Fibroblast of lung (primary cell): Measurements from ENCODE around the gene GOLGA6B. TPM values are rescaled to one million over a fixed set of nuclear protein-coding genes. Genes with fewer than 3 reads are reported as not detected.

ENCODE experiments used
- DNase-seq, 2 donors: peaks; one replicate each; pipeline versions ENCODE4 v3.0.0 to v3.0.0-alpha.2; 2010; ENCODE audit warnings: low read depth in 2 of 2
- H2AFZ ChIP-seq: 2 replicates; pipeline ENCODE4 v1.5.1; 2012; ENCODE audit warnings: low read length, control low read depth, inconsistent platforms
- H3K27ac ChIP-seq: 2 replicates; pipeline ENCODE4 v1.5.1; 2011; ENCODE audit warnings: low read length, control low read depth; ENCODE audit not compliant: insufficient read depth
- H3K27me3 ChIP-seq: 2 replicates; pipeline ENCODE4 v1.5.1; 2011; ENCODE audit warnings: mild to moderate bottlenecking, low read length; ENCODE audit not compliant: control insufficient read depth, insufficient read depth
- H3K36me3 ChIP-seq: 2 replicates; pipeline ENCODE4 v1.5.1; 2011; ENCODE audit warnings: low read length; ENCODE audit not compliant: control insufficient read depth, insufficient read depth
- H3K4me1 ChIP-seq: 2 replicates; pipeline ENCODE4 v1.5.1; 2011; ENCODE audit warnings: low read length; ENCODE audit not compliant: control insufficient read depth, insufficient read depth; ENCODE audit errors: extremely low read depth
- H3K4me2 ChIP-seq: 2 replicates; pipeline ENCODE4 v1.5.1; 2011; ENCODE audit warnings: low read length, control low read depth; ENCODE audit not compliant: insufficient read depth; ENCODE audit errors: extremely low read depth
- H3K4me3 ChIP-seq, 4 experiments: fragments of 200-600 bp in 1 of 4; sonication (generic) in 1 of 4; replicated peaks in 1 of 4; 2 replicates each; pipeline ENCODE4 v1.5.1; 2011 to 2016; ENCODE audit warnings: low read length in 4 of 4, low read depth in 3 of 4, mild to moderate bottlenecking in 3 of 4, control low read depth in 2 of 4, inconsistent platforms in 1 of 4, mixed read lengths in 1 of 4; ENCODE audit not compliant: insufficient read depth in 1 of 4; ENCODE audit errors: control extremely low read depth in 1 of 4
- H3K79me2 ChIP-seq: 2 replicates; pipeline ENCODE4 v1.5.1; 2012; ENCODE audit warnings: mild to moderate bottlenecking, low read length, inconsistent platforms; ENCODE audit not compliant: control insufficient read depth, insufficient read depth
- H3K9ac ChIP-seq: 2 replicates; pipeline ENCODE4 v1.5.1; 2011; ENCODE audit warnings: mild to moderate bottlenecking, low read length, control low read depth; ENCODE audit not compliant: insufficient read depth
- H3K9me3 ChIP-seq: 2 replicates; pipeline ENCODE4 v1.5.1; 2012; ENCODE audit warnings: low read depth, low read length; ENCODE audit not compliant: control insufficient read depth, insufficient read depth
- H4K20me1 ChIP-seq: 2 replicates; pipeline ENCODE4 v1.5.1; 2011; ENCODE audit warnings: low read length; ENCODE audit not compliant: control insufficient read depth, insufficient read depth; ENCODE audit errors: extremely low read depth
- EZH2 ChIP-seq: IDR thresholded peaks from 2 replicates; pipeline ENCODE4 v1.5.1; 2012; ENCODE audit warnings: low read length, control low read depth, mild to moderate bottlenecking; ENCODE audit errors: missing control alignments
- polyA plus RNA-seq, 2 donors: library from polyadenylated mRNA; depleted of rRNA in 1 of 2; stranded (reverse) in 1 of 2; unstranded in 1 of 2; fragments of >200 nt; gene quantifications; 2 replicates each; pipeline ENCODE4 v1.2.1, GENCODE V29; 2011 to 2012; ENCODE audit warnings: missing spikeins in 1 of 2
- total RNA-seq: library from RNA; depleted of rRNA; stranded (reverse); fragments of >200 nt; gene quantifications from 2 replicates; pipeline ENCODE4 v1.2.1, GENCODE V29; 2014
- TF ChIP-seq, protein P1 (sequence below), 2 donors: IDR thresholded peaks in 1 of 2; conservative IDR thresholded peaks in 1 of 2; 1 replicate in 1 of 2; 2 replicates in 1 of 2; pipeline ENCODE4 v1.5.1; 2011 to 2012; ENCODE audit warnings: low read length in 2 of 2, control low read depth in 1 of 2, inconsistent platforms in 1 of 2, low read depth in 1 of 2, mild to moderate bottlenecking in 1 of 2

The GOLGA6B gene
- total and polyA plus RNA-seq, 2 donors (not counting 1 experiment from before 2014, with no cell fraction given) = not detected

DNA sequence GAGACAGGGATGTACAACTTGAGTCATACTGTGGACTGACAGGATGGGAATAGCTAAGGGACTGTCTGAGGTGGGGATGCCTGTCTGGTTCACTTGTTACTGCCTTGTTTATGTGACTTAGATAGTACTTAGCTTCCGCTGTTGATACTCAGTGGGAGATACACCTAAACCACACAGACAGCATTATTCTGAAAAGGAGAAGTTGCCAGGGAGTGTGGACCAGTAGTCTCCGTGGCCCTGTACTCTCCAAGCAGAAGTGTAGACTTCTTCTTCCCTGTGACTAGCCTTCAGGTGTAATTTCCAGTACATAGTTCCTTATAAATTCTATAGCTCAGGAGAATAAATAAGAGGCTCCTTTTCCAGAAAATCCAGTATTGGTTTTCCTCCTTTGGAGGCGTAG is 26.4 kb downstream of the GOLGA6B start:
- H4K20me1 ChIP-seq = no peaks in the 10 kb centered on the region
- no peak overlapping the region for H3K4me2 ChIP-seq
- H3K4me3 ChIP-seq = no peak overlapping the region
- no peaks in the 10 kb centered on the region for H3K36me3 ChIP-seq
- H3K79me2 ChIP-seq = no peaks in the 10 kb centered on the region
- DNase-seq = no peak
- no peak overlapping the region for H2AFZ ChIP-seq
- H3K4me1 ChIP-seq = no peaks in the 10 kb centered on the region
- TF ChIP-seq EZH2 = no peak
- TF ChIP-seq, protein P1, sequence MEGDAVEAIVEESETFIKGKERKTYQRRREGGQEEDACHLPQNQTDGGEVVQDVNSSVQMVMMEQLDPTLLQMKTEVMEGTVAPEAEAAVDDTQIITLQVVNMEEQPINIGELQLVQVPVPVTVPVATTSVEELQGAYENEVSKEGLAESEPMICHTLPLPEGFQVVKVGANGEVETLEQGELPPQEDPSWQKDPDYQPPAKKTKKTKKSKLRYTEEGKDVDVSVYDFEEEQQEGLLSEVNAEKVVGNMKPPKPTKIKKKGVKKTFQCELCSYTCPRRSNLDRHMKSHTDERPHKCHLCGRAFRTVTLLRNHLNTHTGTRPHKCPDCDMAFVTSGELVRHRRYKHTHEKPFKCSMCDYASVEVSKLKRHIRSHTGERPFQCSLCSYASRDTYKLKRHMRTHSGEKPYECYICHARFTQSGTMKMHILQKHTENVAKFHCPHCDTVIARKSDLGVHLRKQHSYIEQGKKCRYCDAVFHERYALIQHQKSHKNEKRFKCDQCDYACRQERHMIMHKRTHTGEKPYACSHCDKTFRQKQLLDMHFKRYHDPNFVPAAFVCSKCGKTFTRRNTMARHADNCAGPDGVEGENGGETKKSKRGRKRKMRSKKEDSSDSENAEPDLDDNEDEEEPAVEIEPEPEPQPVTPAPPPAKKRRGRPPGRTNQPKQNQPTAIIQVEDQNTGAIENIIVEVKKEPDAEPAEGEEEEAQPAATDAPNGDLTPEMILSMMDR (conservative IDR thresholded peaks at IDR 0.05 in 1 of 2, IDR thresholded peaks at IDR 0.05 in 1 of 2; ENCODE audit: low read depth in 1 of 2, low read length in 2 of 2) = no peak
- H3K27me3 ChIP-seq = peaks cover 11% of the 10 kb centered on the region
- H3K9ac ChIP-seq = no peak overlapping the region
- no peak overlapping the region for H3K27ac ChIP-seq
- H3K9me3 ChIP-seq = no peaks in the 10 kb centered on the region

DNA sequence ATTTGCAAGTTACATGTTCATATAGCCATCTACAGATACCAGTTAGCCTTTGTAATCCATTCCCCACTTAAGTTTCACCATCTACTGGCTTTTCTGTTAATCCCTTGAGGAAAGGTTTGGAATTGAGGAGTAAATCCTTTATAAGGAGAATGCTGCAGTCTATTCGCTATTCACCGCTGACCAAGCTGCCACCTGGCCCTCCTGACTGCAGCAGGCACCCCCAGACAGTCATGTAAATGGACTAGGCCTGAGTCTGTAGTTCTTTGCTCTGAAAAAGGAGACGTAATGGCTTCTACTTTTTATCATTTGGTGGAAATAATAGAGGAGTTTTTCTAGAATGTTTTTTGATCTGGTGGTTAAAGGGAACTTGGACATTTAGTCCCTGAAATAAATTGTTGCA is 28.3 kb downstream of the GOLGA6B start:
- H3K36me3 ChIP-seq = no peaks in the 10 kb centered on the region
- no peaks in the 10 kb centered on the region for H3K79me2 ChIP-seq
- no peak overlapping the region for H3K27ac ChIP-seq
- no peak overlapping the region for H3K4me2 ChIP-seq
- no peaks in the 10 kb centered on the region for H3K9me3 ChIP-seq
- no peak for TF ChIP-seq EZH2
- DNase-seq = no peak
- H3K4me3 ChIP-seq = no peak overlapping the region
- no peaks in the 10 kb centered on the region for H3K4me1 ChIP-seq
- H3K27me3 ChIP-seq = peaks cover 11% of the 10 kb centered on the region
- no peak overlapping the region for H3K9ac ChIP-seq
- H4K20me1 ChIP-seq = no peaks in the 10 kb centered on the region
- H2AFZ ChIP-seq = no peak overlapping the region

DNA sequence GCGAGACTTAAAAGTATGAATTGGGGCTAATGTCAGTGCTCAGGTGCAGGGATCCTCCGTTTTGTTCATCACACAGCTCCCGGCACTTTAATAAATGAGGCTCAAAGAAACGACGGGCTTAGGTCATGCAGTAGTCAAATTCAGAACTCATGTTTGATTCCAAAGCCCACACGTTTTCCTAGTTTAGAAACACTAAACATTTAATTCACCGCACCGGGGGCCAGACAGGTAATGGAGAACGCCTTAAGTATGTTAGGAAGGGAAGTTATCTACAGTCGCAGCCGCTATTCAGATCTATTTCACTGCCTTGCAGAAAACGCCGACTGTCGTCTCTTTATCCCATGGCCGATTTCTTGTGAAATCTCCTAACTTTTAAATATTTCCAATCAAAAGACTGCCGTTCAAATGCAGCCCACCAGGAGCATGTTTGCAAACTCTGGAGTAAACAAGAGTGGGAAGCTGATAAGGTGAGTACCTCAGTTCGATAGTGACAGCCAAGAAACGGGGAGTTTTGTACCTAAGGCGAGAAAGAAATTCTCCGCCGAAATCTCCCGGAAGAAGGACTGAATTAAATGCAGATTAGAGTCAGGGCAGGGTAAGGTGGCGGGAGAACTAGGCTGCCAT is 30.9 kb downstream of the GOLGA6B start:
- Histone ChIP-seq H3K4me3 (peak overlapping the region; percentile 42 to 93 (median 77)), H3K4me2 (peak overlapping the region; percentile 88), H3K4me1 (no peaks in the 10 kb centered on the region), H3K27ac (peak overlapping the region; percentile 87), H3K79me2 (peaks cover 2% of the 10 kb centered on the region), H4K20me1 (no peaks in the 10 kb centered on the region), H3K9me3 (no peaks in the 10 kb centered on the region), H2AFZ (peak overlapping the region; percentile 98), H3K27me3 (peaks cover 4% of the 10 kb centered on the region), H3K9ac (peak overlapping the region; percentile 84), H3K36me3 (no peaks in the 10 kb centered on the region)
- TF ChIP-seq EZH2 = no peak
- TF ChIP-seq, protein P1 (conservative IDR thresholded peaks at IDR 0.05 in 1 of 2, IDR thresholded peaks at IDR 0.05 in 1 of 2; ENCODE audit: low read depth in 1 of 2, low read length in 2 of 2) = no peak
- peak in 1 of 2 donors; percentile 6 for DNase-seq
